Islet of Langerhans (tissue), 1 donor: ENCODE measurements around the gene DGKQ.
"Not testable (repeated sequence)": the region's sequence is repeated elsewhere in the genome, so short reads cannot be mapped to it uniquely, and the experiment has no call there.

Source experiments
- FAIRE-seq: peaks from one replicate; lab custom pipeline; 2011; peaks lifted over from hg19 to GRCh38; lab: Jason Lieb, UNC

The DGKQ gene

DNA sequence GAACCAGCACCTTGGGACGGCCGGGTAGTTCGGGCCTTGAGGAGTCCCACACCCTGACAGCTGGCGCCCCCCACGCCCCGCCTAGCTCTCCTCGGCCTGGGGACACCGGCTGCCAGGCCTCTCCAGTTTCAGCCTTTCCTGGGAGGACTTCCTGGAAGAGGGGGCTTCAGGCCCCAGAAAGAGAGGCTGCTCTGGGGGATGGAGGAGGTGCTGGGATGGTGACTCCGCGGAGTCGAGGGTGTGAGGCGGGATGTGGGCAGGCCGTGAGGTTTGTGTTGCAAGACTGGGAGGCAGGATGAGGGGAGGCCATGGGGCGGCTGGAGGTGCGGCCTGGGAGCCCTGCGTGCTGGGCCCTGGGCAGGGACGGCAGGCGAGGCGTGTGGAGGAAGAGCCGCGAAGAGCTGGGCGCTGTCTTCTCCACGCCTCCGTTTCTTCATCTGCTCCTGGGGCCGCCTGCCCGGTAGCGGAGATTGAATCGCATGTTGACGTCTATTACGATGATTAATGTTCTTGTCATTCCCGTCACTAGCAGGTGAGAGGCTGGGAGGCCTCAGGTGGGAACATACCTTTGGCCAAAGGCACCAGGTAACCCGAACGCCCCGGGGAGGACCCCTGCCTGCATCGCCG lies 37.1 kb upstream of the DGKQ start:
- FAIRE-seq = no peak

DNA sequence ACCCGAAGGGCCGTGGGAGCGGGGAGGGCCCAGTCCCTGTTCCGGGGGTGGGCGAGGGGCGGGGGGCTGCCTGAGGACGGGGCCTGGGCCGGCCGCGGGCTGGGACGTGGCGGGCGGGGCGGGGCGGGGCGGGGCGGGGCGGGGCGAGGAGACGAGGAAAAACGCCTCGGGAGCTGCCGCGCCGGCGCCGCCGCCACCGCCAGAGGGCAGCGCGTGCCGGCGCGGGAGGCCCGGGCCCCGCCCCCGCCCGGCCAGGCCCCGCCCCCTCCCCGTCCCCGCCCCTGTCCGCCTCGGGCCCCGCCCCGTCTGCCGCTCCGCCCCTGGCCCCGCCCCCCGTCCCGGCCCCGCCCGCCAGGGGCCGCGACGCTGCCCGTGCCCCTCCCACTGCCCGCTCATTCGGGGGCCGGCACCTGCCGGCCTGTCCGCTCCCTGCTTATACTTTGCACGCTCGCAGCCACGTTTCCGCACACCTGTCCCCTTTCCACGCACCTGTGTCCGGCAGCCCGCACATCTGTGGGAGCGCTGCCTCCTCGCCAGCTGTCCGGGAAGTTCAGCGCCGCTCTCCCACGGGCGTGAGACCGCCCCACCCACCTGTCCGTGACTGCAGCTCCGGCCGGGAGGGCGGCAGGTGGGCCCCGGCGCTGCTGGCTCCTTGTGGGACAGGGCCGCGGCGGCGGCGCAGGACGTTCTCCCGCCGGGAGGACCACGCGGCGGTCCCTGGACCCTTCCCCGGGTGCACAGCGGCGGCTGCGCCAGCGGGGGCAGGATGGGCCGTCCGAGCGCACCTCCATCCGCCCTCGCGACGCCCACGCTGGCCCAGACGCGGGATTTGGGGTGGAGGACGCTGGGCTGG lies 36.4 kb upstream of the DGKQ start:
- no peak for FAIRE-seq

DNA sequence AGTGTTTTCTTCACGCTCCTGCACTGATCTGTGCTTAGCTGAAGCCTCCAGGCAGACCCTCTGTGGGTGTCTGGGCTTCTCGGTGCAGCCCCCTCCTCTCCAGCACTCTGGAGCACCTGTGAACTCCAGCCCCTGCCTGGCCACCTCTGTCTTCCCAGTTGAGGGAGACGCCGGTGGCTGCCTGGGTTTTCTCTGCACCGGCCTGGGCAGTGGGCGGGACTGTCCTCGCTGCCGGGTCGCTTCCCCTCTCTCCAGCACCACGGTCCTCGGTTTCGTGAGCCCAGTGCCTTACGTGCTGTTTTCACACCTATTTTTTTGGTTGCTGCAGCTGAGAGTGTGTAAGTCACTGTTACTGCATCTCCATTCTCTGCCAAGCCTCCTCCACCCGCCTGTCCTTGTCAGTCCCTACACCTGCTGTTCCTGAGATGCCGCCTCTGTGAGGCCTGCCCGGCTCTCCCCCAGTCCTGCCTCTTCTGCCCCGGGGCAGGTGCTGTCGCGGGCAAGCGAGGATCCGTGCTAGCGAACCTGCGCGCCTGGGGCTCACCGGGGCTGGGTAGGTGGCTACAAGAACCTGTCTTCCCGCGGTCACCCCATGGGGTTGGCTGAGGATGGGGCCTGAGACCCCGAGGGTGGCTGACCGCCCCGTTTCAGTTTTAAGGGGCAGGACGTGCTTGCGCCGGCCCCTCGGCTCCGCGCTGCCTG lies 35.6 kb upstream of the DGKQ start:
- FAIRE-seq = no peak

DNA sequence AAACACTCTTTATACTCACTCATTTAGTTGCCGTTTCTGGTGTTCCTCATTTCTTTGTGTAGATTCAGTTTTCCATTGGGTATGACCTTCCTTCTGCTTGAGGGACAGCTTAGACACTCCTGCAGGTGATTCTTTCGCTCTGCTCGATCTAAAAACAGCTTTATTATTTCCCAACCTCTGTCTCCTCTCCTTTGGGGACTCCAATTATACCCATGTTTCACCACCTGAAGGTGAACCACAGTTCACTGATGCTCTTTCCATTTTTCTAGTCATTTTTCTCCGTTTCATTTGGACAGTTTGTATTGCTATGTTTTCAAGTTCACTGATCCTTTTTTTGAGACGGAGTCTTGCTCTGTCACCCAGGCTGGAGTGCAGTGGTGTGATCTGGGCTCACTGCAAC lies 33.5 kb upstream of the DGKQ start:
- no peak for FAIRE-seq

DNA sequence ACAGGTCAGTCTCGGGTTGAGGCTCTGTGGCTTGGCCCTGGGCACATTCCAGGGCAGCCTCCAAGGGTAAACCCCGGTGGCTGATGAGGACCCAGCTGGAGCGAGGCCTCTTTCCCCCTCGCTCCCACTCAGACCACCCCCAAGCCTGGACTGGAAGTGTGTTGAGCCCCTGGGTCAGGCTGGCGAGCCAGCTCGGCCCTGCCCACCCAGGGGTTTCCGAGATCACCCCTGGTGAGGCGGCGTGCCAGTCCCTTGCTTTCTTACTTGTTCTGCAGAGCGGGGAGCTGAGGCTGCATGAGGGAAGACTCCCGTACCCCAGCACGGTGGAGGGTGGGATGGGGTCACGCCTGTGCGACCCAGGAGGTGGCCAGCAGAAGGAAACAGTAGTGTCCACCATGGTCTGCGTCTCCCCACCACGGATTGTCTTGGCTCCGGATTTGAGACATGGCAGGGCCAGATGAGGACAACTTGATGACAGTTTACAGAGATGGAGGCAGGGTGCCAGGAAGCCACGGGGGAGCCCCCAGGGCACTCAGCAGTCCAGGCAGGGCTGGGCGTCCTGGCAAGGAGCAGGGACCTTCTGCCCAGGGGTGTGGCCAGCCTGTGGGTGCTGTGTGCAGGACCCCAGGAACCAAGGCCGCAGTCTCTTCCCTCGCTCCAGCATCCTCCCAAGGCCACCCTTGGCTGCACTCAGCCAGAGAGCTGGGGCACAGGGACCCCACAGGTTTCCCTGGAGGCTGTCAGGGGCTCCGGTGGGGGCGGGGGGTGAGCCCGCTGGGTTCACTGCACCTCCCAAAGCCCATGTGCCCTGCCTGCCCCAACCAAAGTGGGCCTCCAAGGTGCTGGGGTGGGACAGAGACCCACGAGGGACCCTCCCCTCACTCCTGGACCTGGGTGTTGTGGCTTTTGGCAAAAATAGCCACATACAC lies 31.5 kb upstream of the DGKQ start:
- FAIRE-seq = no peak

DNA sequence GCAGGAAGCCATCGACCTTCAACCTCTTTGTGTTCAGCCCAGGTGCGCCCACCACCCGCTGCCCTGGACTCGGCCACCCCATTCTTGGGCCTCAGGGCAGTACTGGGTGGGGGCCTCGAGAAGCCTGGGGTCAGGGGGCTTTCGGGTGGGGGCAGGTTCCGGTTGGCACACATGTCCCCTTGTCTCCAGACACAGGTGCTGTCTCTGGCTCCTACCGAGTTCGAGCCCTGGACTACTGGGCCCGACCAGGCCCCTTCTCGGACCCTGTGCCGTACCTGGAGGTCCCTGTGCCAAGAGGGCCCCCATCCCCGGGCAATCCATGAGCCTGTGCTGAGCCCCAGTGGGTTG lies 30.7 kb upstream of the DGKQ start:
- FAIRE-seq = no peak

DNA sequence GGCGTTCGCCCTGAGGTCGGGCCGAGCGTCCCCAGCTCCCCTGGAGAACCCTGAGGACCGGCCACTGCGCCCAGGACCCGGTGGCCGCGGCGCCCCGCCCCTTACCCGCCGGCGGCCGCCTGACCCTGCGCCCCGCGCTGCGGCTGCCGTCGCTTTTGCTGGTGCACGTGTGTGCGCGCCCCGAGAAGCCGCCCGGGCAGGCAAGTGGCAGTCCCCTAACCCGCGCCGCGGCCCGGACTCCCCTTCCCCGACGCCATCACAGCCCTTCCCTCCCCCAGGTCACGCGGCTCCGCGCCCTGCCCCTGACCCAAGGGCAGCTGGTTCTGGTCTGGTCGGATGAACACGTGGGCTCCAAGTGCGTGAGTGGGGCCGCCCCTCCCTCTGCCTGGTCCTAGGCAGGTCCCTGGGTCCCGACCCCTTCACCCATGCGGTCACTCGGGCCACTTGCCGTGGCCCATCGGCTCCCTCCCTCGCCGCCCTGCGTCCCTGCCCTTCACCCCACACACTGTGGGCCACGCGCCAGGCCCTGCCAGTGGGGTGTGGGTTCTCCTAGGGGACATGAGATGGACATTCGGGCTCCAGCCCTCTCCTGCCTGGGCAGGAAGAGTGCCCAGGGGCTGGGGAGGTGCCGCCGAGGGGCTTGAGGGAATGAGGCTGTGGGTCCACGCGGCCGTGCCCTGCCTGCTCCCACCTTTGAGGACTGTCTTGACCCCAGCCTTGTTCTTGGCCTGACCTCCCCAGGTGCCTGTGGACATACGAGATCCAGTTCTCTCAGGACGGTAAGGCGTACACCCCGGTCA lies 30.1 kb upstream of the DGKQ start:
- FAIRE-seq = no peak

DNA sequence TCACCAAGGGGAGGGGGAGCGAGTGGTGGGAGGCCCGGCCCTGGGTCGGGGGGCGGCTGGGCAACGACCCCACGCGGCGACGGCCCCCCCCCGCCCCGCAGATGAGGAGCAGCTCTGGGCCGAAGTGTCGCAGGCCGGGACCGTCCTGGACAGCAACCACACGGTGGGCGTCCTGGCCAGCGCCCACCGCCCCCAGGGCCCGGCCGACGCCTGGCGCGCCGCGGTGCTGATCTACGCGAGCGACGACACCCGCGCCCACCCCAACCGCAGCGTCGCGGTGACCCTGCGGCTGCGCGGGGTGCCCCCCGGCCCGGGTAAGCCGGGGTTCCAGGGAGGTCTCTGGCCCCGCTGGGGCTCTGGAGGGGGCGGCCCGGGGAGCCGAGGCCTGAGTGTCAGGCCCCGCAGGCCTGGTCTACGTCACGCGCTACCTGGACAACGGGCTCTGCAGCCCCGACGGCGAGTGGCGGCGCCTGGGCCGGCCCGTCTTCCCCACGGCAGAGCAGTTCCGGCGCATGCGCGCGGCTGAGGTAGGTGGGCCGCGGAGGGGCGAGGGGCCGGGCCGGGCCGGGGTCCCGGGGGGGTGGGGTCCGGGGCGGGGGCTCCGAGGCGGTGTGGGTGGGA lies 29.4 kb upstream of the DGKQ start:
- FAIRE-seq = no peak

DNA sequence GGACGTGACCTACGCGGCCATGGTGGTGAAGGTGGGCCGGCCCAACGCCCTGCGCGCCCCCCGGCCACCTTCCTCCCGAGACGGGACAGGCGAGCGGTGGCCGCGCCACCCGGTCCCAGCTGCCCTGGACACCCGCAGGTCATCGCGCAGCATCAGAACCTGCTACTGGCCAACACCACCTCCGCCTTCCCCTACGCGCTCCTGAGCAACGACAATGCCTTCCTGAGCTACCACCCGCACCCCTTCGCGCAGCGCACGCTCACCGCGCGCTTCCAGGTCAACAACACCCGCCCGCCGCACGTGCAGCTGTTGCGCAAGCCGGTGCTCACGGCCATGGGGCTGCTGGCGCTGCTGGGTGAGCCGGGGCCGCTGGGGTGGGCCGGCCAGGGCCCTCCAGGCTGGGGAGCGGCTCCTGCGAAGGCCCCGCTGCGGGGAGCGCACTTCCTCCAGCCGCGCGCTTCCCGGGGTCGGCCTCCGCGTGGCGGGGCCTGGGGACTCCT lies 28.8 kb upstream of the DGKQ start:
- no peak for FAIRE-seq

DNA sequence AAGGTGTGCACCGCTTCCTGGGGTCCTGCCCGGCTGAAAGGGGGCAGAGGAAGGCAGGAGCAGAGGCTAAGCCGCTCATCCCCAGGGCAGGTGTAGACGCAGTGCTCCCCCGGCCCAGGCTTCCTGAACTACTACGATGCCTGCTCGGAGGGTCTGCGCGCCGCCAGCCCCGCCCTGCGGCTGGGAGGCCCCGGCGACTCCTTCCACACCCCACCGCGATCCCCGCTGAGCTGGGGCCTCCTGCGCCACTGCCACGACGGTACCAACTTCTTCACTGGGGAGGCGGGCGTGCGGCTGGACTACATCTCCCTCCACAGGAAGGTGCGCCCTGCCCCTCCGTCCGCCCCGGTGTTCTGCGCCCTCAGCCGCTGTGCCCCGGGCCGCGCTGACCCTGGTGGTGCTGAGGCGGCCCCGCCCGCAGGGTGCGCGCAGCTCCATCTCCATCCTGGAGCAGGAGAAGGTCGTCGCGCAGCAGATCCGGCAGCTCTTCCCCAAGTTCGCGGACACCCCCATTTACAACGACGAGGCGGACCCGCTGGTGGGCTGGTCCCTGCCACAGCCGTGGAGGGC lies 28.3 kb upstream of the DGKQ start:
- FAIRE-seq = no peak

DNA sequence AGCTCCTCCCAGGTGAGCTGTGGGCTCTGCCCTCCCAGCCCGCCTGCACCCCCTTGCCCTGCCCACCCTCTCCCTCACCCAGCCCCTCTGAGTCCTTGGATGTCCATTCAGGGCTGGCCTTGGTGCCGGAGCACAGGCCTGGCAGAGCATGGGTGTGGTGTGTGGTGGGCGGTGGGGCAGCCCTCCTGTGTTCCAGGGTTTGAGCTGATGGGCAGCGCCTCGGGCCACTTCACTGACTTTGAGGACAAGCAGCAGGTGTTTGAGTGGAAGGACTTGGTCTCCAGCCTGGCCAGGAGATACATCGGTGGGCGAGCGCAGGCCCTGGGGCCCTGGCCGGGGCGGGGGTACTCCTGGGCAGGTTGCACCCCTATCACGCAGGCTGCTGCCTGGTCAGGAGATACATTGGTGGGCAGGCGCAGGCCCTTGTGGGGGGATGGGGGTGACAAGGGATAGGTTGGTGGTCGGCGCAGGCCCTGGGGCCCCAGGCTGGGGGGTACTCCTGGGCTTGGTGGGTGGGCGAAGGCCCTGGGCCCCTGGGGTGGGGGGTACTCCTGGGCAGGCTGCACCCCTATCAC lies 27.4 kb upstream of the DGKQ start:
- no peak for FAIRE-seq

DNA sequence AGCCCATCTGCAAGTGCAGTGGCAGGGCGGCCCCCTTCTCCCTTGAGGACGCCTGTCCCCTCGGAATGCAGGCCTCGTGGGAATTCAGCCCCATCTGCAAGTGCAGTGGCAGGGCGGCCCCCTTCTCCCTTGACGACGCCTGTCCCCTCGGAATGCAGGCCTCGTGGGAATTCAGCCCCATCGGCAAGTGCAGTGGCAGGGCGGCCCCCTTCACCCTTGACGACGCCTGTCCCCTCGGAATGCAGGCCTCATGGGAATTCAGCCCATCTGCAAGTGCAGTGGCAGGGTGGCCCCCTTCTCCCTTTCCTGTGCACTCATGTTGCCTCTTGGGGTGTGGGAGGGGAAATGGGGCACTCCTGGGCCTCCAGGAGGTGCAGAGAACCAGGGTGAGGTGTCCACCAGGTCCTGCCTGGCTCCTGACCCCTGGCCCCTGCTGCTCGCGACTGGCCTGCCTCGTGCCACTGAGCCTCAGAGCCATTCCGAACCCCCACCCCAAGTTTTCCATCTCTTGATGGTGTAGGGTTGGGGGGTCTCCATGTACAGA lies 26.6 kb upstream of the DGKQ start:
- no peak for FAIRE-seq

DNA sequence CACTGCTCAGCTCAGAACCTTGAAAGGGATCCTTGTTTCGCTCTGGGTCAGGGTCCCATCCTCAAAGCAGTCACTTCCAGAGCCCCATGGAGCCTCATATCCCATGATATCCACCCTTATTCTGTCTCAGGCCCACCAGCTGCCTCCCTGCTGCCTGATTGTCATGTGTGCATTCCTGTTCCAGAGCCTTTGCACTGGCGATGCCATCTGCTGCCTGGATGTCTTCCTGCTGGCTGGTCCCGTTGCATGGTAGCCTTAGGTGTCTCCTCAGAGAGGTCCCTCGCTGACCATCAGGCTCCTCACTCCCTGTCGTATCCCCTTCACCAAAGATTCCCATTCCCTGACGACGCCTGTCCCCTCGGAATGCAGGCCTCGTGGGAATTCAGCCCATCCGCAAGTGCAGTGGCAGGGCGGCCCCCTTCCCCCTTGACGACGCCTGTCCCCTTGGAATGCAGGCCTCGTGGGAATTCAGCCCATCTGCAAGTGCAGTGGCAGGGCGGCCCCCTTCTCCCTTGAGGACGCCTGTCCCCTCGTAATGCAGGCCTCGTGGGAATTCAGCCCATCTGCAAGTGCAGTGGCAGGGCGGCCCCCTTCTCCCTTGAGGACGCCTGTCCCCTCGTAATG lies 26.0 kb upstream of the DGKQ start:
- not testable (repeated sequence) for FAIRE-seq

DNA sequence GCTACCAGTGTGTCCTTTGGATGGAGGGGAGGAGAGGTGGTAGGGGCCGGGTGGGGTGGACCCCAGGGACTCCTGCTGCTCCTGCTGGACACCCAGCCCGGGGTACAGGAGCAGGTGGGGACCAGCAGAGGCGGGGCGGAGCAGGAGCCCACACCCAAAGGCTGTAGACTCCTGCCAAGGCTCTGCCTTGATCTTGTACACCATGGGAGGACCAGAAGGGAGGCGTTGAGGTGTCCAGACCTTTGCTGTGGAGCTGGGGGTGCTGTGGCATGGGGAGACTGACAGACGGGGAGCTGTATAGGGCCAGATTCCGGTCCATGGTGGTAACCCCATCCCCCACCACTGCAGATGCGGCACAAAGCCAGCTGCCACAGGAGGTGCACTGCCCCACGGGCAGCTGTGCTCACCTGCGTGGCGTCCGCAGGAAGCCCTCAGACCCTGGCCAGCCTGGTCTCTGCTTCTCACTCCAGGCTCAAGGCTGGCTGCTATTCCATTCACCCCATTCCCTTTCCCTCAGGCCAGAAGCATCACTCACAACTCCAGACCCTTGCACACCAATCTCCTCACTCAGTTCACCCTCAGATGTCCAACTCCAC lies 24.8 kb upstream of the DGKQ start:
- FAIRE-seq = no peak

DNA sequence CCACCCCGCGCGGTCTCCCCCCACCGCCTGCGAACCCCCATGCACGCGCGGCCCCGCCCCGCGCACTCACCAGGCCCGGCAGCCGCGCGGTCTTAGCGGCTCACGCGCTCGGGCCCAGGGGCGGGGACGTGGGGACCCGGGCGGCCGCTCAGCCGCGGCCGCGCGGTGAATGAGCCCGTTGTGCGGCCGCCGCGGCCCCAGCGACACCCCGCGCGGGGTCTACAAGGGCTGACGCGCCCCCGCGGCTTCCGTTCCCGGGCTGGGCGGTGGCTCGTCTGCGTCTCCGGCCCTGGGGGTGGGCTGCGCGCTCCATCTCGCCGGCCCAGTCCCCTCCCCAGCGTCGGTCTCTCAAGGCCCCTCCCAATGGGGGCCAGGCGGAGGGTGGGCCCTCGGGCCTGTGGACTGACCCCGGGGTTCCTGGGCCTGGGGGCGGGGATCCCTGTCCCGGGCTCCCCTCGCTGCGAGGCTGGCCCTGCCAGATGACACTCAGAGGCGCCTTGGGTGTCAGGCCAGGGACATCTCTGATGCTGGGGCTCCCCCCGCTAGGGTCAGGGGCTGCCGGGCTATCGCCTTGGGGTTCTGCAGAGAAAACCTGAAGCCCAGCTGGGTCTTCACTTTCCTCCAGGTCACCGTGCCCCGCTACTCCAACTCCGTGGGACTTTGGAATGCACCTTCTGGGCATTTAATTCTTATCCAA lies 24.2 kb upstream of the DGKQ start:
- no peak for FAIRE-seq

DNA sequence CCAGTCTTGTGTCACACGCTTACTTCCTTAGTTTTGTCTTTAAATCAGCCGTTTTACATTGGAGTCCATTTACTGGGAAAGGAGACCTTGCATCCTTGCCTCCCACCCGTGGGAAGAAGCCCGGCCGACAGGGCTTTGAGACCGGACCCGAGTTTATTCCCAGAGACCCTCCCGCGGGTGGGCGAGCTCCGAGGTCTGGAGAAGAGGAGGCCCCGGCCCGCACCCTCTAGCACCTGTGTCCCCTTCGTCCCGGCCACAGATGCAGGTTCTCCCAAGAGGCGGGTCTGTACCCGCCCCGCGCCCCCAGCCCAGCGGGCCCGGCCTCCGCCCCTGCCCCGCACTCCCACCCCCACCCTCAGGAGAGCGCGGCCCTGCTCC lies 23.6 kb upstream of the DGKQ start:
- FAIRE-seq = no peak

DNA sequence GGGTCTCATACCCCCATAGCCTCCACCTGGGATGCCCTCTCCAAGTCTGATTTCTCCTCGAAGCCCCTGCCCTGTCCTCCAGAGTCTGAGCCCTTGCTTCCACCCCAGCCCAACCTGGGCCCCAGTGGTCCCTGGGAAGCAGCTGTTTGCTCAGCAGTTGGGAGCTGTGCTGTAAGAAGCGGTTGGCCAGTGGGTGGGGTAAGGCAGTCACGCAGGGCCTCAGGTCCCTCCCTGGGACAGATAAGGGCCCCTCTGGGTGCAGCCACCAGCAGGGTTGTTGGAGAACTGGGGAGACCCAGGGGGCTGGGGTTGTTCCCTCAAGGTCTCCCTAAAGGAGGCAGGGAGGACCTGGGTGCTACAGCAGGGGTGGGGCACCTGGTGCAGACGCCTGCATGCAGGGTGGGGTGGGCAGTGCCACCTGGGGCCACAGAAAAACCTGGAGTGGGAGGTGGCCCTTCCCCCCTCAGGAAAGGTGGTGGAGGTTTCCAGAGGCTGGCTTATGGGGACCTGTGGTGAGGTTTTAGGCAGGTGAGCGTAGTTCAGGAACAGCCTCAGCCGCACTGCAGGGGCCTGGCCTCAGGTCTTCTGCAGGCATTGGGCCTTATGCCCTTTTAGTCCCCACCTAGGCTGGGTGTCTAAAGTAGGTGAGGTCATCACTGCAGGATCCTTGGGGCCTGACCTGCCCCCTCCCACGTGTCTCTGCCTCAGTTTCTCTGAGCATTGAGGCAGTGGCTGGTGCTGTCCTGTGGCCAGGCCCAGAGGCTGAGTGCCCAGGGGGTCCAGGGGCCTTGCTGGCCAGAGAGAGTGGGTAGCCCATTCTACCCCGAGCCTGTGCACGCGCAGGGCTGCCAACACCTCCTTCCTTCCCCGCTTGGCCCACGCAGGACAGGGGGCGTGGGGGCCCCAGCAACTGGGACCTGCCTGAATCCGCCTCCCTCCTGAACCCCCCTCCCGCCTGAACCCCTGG lies 22.9 kb upstream of the DGKQ start:
- FAIRE-seq = no peak
